GM23338 (cell line): ENCODE results near the gene COX8A. TPM values are rescaled to one million over a fixed set of nuclear protein-coding genes. Genes with fewer than 3 reads are reported as not detected.

ENCODE experiments used
- ATAC-seq: fragments of 200-7000 bp; cut with Tn5 transposase; 3 replicates; pipeline ENCODE4 v1.9.1; 2020
- DNase-seq: peaks from one replicate; pipeline ENCODE4 v3.0.0-alpha.2; 2015; ENCODE audit warnings: low spot score
- H2AFZ ChIP-seq: fragments of 200-600 bp; sonication (generic); 2 replicates; pipeline ENCODE4 v1.8.0; 2016; ENCODE audit warnings: antibody characterized with exemption, mild to moderate bottlenecking, moderate library complexity
- H3F3A ChIP-seq: fragments of 200-600 bp; sonication (generic); replicated peaks from 2 replicates; pipeline ENCODE4 v1.8.0; 2017; ENCODE audit warnings: antibody characterized with exemption, mixed run types, low read depth
- H3K27ac ChIP-seq: fragments of 200-600 bp; sonication (generic); 2 replicates; pipeline ENCODE4 v1.6.1; 2016; ENCODE audit warnings: low read depth
- H3K27me3 ChIP-seq: fragments of 200-600 bp; sonication (generic); 2 replicates; pipeline ENCODE4 v1.8.0; 2016; ENCODE audit warnings: mild to moderate bottlenecking, mixed run types, moderate library complexity; ENCODE audit not compliant: insufficient read depth
- H3K36me3 ChIP-seq: fragments of 200-600 bp; sonication (generic); 2 replicates; pipeline ENCODE4 v1.8.0; 2016; ENCODE audit warnings: mild to moderate bottlenecking; ENCODE audit not compliant: insufficient read depth
- H3K4me1 ChIP-seq: fragments of 200-600 bp; sonication (generic); 2 replicates; pipeline ENCODE4 v1.8.0; 2016; ENCODE audit warnings: mild to moderate bottlenecking, moderate library complexity; ENCODE audit not compliant: insufficient read depth
- H3K4me2 ChIP-seq: fragments of 200-600 bp; sonication (generic); 2 replicates; pipeline ENCODE4 v1.7.1; 2017; ENCODE audit warnings: mixed run types
- H3K4me3 ChIP-seq: fragments of 200-600 bp; sonication (generic); 2 replicates; pipeline ENCODE4 v1.6.1; 2016; ENCODE audit warnings: mixed run types
- H3K79me2 ChIP-seq: fragments of 200-600 bp; sonication (generic); replicated peaks from 2 replicates; pipeline ENCODE4 v1.8.0; 2017; ENCODE audit warnings: mild to moderate bottlenecking; ENCODE audit not compliant: insufficient read depth
- H3K9me2 ChIP-seq: fragments of 200-600 bp; sonication (generic); 2 replicates; pipeline ENCODE4 v1.8.0; 2017; ENCODE audit not compliant: insufficient read depth
- H4K20me1 ChIP-seq: fragments of 200-600 bp; sonication (generic); replicated peaks from 2 replicates; pipeline ENCODE4 v1.8.0; 2017; ENCODE audit warnings: mild to moderate bottlenecking; ENCODE audit not compliant: insufficient read depth
- H3K27ac Mint-ChIP-seq: 2 replicates; pipeline ENCODE4 v1.8.0; 2020; ENCODE audit warnings: inconsistent platforms, mild to moderate bottlenecking, moderate library complexity, mixed read lengths
- H3K27me3 Mint-ChIP-seq: 3 replicates; pipeline ENCODE4 v1.8.0; 2022; ENCODE audit warnings: low read depth, mild to moderate bottlenecking, moderate library complexity, mixed read lengths, inconsistent platforms; ENCODE audit not compliant: insufficient read depth, poor library complexity
- H3K36me3 Mint-ChIP-seq: 3 replicates; pipeline ENCODE4 v1.8.0; 2021; ENCODE audit warnings: low read depth, mild to moderate bottlenecking, inconsistent platforms, moderate library complexity, mixed read lengths
- H3K4me1 Mint-ChIP-seq: 3 replicates; pipeline ENCODE4 v1.8.0; 2020; ENCODE audit warnings: mild to moderate bottlenecking, inconsistent platforms, mixed read lengths
- H3K4me3 Mint-ChIP-seq: 3 replicates; pipeline ENCODE4 v1.8.0; 2021; ENCODE audit warnings: moderate library complexity, mild to moderate bottlenecking, inconsistent platforms, mixed read lengths
- H3K9me3 Mint-ChIP-seq: 3 replicates; pipeline ENCODE4 v1.8.0; 2020; ENCODE audit warnings: moderate library complexity, mild to moderate bottlenecking, inconsistent platforms, mixed read lengths
- CREB1 ChIP-seq: fragments of 250-450 bp; sonication (Bioruptor Pico); IDR thresholded peaks from 2 replicates; pipeline ENCODE4 v1.5.0; 2020; ENCODE audit warnings: low read depth, mild to moderate bottlenecking, moderate library complexity
- CTCF ChIP-seq, 2 experiments: fragments of 200-600 bp in 1 of 2; sonication (generic) in 1 of 2; conservative IDR thresholded peaks; 2 replicates each; pipeline versions ENCODE4 v1.5.1 to v1.6.1; 2016 to 2017; ENCODE audit warnings: antibody characterized with exemption in 2 of 2, low read depth in 2 of 2, mild to moderate bottlenecking in 2 of 2, moderate library complexity in 1 of 2
- ETS1 ChIP-seq: IDR thresholded peaks from 2 replicates; pipeline ENCODE4 v1.6.1; 2016; ENCODE audit warnings: antibody characterized with exemption
- EZH2phosphoT487 ChIP-seq: fragments of 200-600 bp; sonication (generic); IDR thresholded peaks from one replicate; pipeline ENCODE4 v1.8.1; 2018; ENCODE audit warnings: antibody characterized with exemption; ENCODE audit not compliant: unreplicated experiment
- JUNB ChIP-seq: IDR thresholded peaks from one replicate; pipeline ENCODE4 v1.6.1; 2016; ENCODE audit warnings: antibody characterized with exemption; ENCODE audit not compliant: unreplicated experiment
- NANOG ChIP-seq: IDR thresholded peaks from 2 replicates; pipeline ENCODE4 v1.6.1; 2016; ENCODE audit warnings: antibody characterized with exemption, borderline replicate concordance
- POLR2AphosphoS5 ChIP-seq: IDR thresholded peaks from 2 replicates; pipeline ENCODE4 v1.6.1; 2016; ENCODE audit warnings: antibody characterized with exemption, low read depth
- REST ChIP-seq: IDR thresholded peaks from one replicate; pipeline ENCODE4 v1.6.1; 2018; ENCODE audit warnings: antibody characterized with exemption; ENCODE audit not compliant: unreplicated experiment
- STAT1 ChIP-seq: IDR thresholded peaks from one replicate; pipeline ENCODE4 v1.6.1; 2016; ENCODE audit warnings: antibody characterized with exemption; ENCODE audit not compliant: unreplicated experiment
- ZNF114 ChIP-seq: fragments of 250-450 bp; sonication (Bioruptor Pico); IDR thresholded peaks from 2 replicates; pipeline ENCODE4 v1.5.0; 2020; ENCODE audit warnings: mild to moderate bottlenecking, moderate library complexity
- ZNF462 ChIP-seq: fragments of 250-450 bp; sonication (Bioruptor Pico); IDR thresholded peaks from 2 replicates; pipeline ENCODE4 v1.5.0; 2020; ENCODE audit warnings: mild to moderate bottlenecking, moderate library complexity
- polyA plus RNA-seq: library from polyadenylated mRNA; unstranded; fragments of >200 nt; fragmentation: Nextera tagmentation; extraction: Ambion mirVana; gene quantifications from 2 replicates; pipeline ENCODE4 v1.2.1, GENCODE V29; 2016
- total RNA-seq: library from RNA; depleted of rRNA; stranded (reverse); fragments of >200 nt; shearing (Covaris generic); gene quantifications from 2 replicates; pipeline ENCODE4 v1.2.3, GENCODE V29; 2014

Gene COX8A
- total and polyA plus RNA-seq, 2 experiments from 2014 or later: 427 to 483 TPM

GRCh38 chr11:63974259-63975143 is at the start of gene COX8A (continued):
- no peak for TF ChIP-seq STAT1

- Mint-ChIP-seq H3K4me1 (peaks cover 4% of the 10 kb centered on the region; the same call in 1 of the 3 replicates), H3K27me3 (peaks cover 16% of the 10 kb centered on the region), H3K27ac (no peak overlapping the region), H3K9me3 (no peaks in the 10 kb centered on the region), H3K36me3 (no peaks in the 10 kb centered on the region), H3K4me3 (no peak overlapping the region)
- H3K79me2 ChIP-seq: no peaks in the 10 kb centered on the region
- no peak overlapping the region for H3K4me3 ChIP-seq
- H4K20me1 ChIP-seq: no peaks in the 10 kb centered on the region
- peaks cover 33% of the 10 kb centered on the region for H3K27me3 ChIP-seq
- 0 out of 2 replicates have a peak, but pooled peaks cover 5% of the 10 kb centered on the region for H3K9me2 ChIP-seq
- H3K4me2 ChIP-seq: no peak overlapping the region
- no peak overlapping the region for H3K27ac ChIP-seq
- DNase-seq (no peak), ATAC-seq (no peak)
- H3K36me3 ChIP-seq: no peaks in the 10 kb centered on the region
- no peak overlapping the region for H2AFZ ChIP-seq
- no peak for TF ChIP-seq STAT1
- TF ChIP-seq CREB1: no peak
- no peak for TF ChIP-seq NANOG
- TF ChIP-seq JUNB: no peak
- no peak for TF ChIP-seq POLR2AphosphoS5
- no peak for TF ChIP-seq ZNF114 (CRISPR knock-in tag)
- TF ChIP-seq CTCF (conservative IDR thresholded peaks at IDR 0.05; ENCODE audit: low read depth in 2 of 2): no peak
- no peak for TF ChIP-seq ZNF462 (CRISPR knock-in tag)
- no peak for TF ChIP-seq EZH2phosphoT487
- TF ChIP-seq REST: no peak
- no peak for TF ChIP-seq ETS1
- H3F3A ChIP-seq: 0 out of 2 replicates have a peak, but pooled peaks cover 3% of the 10 kb centered on the region
- H3K4me1 ChIP-seq: no peaks in the 10 kb centered on the region
Observed at GRCh38 chr11:63929616-63930015, 44.8 kb upstream of the COX8A start.
